ENCODE measurements around the gene LPO.

The LPO gene

DNA sequence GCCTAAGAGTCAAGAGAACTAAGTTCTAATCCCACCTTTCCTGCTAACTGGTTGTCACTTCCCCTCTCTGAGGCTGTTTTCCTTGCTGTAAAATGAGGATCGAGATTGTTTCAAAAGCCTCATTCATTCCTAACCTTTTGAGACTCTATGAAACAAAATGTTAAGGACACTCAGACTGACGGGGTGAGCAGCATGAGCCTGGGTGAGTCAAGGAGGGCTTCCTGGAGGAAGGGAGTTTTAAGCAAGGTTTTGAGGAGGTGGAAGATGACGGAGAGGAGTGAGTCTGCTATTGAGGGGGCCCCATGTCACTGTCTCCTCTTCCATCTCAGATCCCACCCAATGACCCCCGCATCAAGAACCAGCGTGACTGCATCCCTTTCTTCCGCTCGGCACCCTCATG is 41.8 kb upstream of the LPO start:
- no peak for DNase-seq (ENCODE audit: low spot score)
- TF ChIP-seq, protein P1, sequence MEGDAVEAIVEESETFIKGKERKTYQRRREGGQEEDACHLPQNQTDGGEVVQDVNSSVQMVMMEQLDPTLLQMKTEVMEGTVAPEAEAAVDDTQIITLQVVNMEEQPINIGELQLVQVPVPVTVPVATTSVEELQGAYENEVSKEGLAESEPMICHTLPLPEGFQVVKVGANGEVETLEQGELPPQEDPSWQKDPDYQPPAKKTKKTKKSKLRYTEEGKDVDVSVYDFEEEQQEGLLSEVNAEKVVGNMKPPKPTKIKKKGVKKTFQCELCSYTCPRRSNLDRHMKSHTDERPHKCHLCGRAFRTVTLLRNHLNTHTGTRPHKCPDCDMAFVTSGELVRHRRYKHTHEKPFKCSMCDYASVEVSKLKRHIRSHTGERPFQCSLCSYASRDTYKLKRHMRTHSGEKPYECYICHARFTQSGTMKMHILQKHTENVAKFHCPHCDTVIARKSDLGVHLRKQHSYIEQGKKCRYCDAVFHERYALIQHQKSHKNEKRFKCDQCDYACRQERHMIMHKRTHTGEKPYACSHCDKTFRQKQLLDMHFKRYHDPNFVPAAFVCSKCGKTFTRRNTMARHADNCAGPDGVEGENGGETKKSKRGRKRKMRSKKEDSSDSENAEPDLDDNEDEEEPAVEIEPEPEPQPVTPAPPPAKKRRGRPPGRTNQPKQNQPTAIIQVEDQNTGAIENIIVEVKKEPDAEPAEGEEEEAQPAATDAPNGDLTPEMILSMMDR (IDR thresholded peaks at IDR 0.05; ENCODE audit: extremely low read depth, missing control alignments), result no peak

DNA sequence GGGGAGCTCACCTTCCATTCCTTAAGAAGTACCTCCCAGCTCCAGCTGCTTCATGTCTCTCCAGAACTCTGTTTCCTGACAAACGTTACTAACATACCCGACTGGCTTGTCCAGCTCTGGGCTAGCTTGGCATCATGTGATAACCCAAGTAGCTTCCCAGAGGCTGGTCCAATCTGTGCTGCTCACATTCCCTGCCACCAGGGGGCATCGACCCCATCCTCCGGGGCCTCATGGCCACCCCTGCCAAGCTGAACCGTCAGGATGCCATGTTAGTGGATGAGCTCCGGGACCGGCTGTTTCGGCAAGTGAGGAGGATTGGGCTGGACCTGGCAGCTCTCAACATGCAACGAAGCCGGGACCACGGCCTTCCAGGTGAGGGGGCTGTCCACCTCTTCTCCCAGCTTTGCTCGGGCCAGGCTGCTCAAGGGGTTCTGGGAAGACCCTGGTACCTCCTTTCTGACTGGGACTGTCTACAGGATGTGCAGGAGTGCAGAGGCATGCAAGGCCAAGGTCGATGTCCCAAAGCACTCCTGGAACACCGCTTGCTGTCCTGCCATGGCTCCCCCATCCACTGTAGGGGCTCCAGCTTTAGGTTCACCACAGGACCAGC is 38.3 kb upstream of the LPO start:
- peak; percentile 63 for DNase-seq (ENCODE audit: low spot score)
- TF ChIP-seq, protein P1 (IDR thresholded peaks at IDR 0.05; ENCODE audit: extremely low read depth, missing control alignments), result peak; percentile 70

DNA sequence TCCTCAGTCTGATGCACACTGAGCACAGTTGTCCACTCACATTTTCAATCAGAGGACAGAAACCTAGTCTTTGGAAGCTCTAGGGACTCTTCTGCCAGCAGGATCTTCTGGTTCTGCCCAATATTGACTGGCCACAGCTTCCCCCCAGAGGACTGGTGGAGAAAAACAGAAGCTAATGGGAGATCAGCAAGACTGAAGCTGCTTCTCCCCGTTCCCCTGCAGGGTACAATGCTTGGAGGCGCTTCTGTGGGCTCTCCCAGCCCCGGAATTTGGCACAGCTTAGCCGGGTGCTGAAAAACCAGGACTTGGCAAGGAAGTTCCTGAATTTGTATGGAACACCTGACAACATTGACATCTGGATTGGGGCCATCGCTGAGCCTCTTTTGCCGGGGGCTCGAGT is 35.5 kb upstream of the LPO start:
- TF ChIP-seq, protein P1 (IDR thresholded peaks at IDR 0.05; ENCODE audit: extremely low read depth, missing control alignments), result no peak

DNA sequence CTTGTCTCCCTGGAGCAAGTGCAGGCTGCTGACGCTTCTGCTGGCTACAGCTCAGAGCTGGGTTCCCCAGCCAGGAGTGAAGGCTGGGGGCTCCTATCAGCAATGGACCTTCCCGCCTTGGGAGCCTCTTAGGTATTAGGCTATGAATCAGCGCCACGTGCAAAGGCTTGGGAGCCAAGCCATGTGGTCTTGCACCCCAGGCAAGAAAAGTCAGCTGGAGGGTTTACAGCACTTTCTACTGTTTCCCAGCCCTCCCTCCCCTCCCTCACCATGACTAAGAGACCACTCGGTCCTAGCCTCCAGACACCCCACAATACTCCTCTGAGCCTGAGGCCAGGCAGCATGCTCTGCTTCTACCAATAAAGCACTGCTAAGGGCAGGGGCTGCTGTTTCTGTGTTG is 33.6 kb upstream of the LPO start:
- DNase-seq (ENCODE audit: low spot score), result no peak
- TF ChIP-seq, protein P1 (IDR thresholded peaks at IDR 0.05; ENCODE audit: extremely low read depth, missing control alignments), result no peak

More for the DNA sequence above, 35.5 kb upstream of the LPO start:
- DNase-seq (ENCODE audit: low spot score), result no peak

DNA sequence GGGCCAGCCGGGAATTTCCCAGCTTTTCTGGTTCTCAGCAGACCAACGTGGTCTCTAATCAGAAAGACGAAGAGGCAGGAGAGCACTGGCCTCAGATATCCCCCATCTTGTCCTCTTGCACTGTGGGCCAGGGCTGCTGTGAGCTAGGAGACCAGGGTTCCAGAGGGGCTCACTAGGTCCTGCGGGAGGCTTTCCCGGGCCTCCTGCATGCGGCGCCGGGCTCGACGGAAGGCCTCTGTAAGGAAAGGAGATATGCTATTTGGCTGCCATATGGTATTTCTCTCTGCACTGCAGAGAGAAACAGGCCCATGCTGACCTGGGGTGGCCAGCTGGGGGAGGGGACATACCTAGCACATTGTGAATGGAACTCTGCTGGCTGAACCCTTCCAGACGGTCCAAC is 32.4 kb upstream of the LPO start:
- TF ChIP-seq, protein P1 (IDR thresholded peaks at IDR 0.05; ENCODE audit: extremely low read depth, missing control alignments), result no peak

DNA sequence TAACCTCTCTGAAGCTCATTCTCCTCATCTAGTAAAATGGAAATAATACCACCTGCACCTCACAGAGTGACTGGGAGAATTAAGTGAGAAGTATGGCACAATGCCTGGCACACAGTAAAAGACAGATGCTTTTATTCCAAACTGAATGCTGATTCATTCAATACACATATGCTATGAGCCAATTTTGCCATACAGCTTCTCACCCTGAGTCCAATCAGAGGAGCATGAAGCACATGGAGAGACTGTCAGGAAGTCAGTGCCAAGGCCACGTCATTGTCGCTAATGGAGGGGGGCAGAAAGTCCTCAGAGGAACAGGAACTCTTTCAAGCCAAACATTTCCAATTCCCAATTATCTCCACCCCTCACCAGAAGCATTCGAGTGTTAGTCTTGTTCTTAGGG is 30.9 kb upstream of the LPO start:
- no peak for DNase-seq (ENCODE audit: low spot score)
- TF ChIP-seq, protein P1 (IDR thresholded peaks at IDR 0.05; ENCODE audit: extremely low read depth, missing control alignments), result no peak

More for the DNA sequence above, 32.4 kb upstream of the LPO start:
- DNase-seq (ENCODE audit: low spot score), result no peak

DNA sequence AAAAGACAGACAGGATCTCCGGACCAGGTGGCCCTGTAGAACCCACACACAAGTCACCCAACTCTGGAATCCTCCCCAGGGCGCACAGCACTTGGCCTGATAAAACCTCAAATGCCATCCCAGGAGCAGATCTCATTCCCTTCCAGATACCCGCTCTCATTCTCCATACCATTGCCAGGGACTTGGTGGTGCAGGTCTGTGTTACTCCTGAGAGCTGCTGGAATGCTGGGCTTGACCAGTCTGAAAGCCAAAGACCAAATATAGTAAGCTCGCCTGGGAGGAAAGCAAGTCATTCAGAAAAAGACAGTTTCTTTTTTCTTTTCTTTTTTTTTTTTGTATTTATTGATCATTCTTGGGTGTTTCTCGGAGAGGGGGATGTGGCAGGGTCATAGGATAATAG is 30.0 kb upstream of the LPO start:
- TF ChIP-seq, protein P1 (IDR thresholded peaks at IDR 0.05; ENCODE audit: extremely low read depth, missing control alignments), result no peak
- DNase-seq (ENCODE audit: low spot score), result no peak
